Medulla oblongata (tissue), 1 donor: ENCODE data around the gene PRKD1.

Experiments
- DNase-seq: peaks from one replicate; pipeline ENCODE4 v3.0.0-alpha.2; 2015; ENCODE audit errors: extremely low spot score

The PRKD1 gene

DNA sequence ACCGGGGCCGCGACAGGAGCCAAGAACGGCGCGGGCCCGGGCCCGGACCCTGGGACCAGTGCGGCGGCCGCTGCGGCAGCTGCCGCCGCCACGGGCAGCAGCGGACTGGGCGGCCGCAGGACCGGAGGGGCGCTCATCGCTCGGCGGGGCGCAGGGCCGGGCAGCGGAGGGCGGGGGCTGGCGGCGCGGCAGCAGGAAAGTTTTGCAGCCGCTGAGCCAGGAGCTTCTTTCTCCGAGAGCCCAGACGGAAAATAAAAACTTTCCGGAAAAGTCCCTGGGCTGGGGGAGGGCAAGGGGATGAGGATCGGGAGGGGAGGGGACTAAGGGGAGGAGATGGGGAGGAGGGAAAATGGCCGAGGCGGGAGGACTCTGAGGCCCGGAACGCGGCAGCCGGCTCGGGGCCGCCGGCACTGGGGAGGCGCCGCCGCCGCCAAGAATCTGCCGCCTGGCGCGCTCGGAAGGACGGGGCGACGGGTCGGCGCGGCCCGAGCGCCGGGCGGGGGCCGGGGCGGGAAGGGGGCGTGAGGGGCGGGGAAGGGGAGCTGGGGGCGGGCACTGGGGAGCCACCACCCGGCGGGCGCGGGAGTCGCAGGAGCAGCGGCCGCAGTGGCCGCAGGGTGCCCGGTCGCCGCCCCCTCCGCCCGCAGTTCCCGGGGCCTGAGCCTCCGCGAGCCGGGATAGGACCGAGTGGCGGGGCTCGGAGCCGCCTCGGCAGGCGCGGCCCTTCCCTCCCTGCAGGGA lies at the start of gene PRKD1:
Gene PRKD1 (minus strand): TSS at position 472 of the 741 bp plus-strand sequence.
- DNase-seq, result peak; percentile 70

DNA sequence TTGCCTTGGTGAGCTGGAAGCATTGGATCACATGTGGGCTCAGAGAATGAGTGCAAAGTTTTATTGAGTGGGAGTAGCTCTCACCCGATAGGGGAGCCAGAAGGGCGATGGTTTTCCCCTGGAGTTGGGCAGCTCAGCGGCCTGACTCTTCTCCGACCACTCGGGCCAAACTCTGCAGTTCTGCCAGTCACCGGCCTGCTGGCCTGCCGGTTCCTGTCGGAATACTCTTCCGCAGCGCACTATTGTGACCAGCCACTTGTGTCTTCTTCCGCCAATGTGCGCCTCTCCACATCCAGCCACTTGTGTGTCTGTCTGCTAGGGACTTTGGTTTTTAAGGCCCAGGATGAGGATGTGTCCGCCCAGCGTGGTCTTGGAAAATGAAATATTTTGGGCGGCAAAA lies 43.5 kb upstream of the PRKD1 start:
- no peak for DNase-seq

DNA sequence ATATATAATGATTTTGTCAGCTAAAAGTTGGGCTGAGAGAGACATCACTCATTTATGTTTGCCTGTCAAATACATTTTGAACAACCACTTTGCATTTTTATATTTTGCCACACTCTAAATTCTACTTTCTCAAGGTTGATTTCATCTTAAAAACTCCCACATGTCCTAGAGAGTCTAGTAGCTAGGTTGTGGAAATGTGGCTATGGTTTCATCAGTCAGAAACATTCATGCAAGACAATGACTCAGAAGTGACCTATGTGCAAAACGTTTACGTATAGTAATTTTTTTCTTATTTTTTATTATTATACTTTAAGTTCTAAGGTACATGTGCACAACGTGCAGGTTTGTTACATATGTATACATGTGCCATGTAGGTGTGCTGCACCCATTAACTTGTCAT lies 27.4 kb upstream of the PRKD1 start:
- no peak for DNase-seq

DNA sequence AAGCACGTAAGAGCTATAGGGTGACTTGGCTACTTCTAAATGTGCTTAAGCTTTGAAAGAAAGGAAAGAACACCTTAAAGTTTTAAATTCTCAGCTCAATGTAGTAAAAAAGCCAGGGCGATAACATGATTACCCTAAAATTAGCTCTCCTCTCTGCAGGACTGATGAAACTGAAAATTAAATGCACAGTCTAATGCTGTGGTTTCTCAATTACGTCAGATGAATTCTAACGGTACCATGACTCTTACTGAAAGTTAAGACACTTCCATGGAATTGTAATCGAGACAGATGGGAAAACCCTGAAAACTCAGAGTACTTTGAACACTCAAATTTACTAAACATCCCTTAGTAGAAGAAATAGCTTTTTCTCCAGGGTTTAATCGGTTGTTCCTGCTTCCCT lies 25.9 kb upstream of the PRKD1 start:
- DNase-seq, result no peak

DNA sequence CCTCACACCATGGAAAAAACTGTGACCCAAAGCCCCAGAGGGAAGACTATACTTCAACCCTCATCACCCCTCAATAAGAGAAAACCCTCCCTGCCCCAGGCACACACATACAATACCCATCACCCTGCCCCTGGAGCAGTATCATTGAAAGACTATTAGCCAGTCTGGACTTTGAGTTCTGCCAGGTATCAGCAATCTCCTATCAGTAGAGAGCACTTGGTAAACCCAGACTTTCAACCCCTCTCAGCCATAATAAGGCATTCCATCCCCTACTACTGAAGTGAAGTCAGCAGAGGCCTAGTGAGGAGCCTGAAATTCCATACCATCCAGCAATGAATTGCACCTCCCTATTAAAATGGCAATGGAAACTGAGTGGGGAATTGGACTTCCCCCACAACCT lies 16.4 kb upstream of the PRKD1 start:
- DNase-seq, result no peak

DNA sequence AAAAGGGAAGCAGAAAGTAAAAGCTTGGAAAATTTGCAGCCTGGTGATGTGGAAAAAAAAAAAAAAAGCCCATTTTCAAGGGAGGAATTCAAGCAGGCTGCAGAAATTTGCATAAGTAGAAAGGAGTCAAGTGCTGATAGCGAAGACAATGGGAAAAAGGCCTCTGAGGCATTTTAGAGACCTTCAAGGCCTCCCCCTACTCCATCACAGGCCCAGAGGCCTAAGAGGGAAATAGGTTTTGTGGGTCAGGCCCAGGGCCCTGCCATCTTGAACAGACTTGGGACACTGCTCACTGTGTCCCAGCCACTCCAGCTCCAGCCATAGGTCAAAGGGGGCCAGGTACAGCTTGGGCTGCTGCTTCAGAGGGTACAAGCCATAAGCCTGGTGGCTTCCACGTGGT lies 13.8 kb upstream of the PRKD1 start:
- DNase-seq, result no peak

DNA sequence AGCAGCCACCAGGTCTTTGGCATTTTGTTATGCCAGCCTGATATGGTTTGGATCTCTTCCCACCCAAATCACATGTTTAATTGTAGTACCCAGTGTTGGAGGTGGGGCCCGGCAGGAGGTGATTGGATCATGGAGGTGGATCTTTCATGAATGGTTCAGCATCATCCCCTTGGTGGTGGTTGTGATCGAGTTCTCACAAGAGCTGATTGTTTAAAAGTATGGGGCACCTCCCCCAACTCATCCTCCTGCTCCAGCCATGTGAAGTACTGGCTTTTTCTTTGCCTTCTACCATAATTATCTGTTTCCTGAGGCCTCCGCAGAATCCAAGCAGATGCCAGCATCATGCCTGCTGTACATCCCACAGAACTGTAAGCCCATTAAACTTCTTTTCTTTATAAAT lies 12.8 kb upstream of the PRKD1 start:
- DNase-seq, result no peak

DNA sequence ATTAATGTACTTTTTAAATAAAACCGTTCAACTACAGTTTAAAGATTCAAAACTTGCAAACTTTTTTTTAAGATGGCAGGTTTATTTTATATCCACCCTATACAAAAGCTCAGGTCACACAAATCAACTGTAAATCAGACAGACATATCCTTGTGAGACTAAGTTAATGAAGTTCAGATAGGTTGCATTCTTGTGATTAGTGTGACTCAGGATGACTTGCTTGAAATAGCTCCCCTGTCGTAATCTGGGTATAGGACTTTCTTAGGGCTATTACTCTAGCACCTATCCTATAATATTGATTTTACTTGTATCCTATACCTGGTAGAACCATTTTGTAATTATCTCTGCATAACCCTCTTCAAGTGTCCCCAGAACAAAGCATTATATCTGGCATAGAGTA lies 9.5 kb upstream of the PRKD1 start:
- no peak for DNase-seq

DNA sequence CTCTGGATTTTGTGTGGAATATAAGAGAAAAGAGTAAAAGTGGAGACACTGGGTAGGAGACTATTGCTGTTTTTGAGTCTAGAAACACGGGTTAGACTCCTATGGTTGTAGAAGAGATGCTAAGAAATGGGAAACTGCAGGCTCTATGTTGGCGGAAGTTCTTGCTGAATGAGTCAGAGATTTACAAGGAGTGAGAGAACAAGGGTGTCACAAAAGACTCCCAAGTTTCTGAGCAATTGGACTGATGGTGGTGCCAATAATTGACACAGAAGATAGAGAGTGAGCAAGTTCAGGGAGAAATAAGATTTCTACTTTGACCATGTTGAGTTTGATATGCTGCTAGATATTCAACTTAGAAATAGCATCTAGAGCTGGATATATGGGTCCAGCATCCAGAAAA lies 2.6 kb upstream of the PRKD1 start:
- no peak for DNase-seq

DNA sequence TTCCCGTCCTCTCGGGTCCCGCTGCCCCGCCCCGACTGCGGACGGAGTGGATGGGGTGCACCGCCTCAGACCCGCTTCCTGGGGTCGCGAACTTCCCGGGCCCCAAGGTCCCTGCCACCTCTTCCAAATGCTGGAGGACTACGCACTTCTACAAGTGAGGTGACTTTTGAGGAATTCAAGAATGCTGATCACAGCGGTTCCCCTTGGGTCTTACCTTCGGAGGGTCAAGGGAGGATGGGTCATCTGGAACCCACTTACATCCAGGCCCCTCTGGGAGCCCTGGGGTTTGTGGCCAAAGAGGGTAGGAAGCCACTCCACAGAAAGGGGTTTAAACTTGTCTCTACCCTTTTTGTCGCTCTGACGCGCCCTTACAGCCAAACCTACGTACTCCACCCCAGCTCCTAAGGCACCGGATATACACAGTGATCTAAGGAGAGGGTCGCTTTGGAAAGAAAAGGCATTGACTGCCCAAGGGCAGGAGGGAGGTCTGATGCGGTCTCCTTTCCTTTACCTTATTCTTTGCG lies 532 bp upstream of the PRKD1 start:
- DNase-seq, result no peak

DNA sequence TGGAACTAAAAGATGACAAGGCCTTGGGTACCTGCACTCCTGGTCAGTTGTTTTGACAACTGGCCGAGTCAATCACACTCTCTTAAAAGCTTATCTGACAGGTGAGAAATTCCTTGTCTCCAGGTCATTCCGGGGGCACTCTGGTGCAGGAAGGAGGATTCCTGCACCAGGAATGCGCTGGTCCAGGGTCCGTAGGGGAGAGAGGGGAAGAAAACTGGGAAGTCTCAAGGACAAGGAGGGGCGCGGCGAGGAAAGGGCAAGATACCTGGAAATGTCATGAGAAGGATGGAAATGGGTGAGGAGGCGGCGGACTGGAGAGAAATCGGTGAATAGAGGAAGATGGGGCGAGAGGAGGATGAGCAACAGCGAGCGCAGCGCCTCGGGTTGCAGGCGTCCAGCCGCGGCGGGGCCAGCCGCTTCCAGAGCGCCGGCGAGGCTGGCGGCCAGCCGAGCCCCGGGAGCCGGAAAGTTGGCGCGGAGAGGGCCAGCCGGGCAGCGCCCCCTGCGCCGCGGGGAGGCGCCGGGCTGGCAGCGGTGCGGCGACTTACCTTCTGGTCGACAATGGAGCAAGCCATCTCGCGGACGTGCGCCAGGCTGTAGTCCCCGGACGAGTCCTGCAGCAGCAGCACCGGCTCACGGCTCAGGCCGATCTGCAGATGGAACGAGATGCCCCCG lies 809 bp downstream of the PRKD1 start:
- peak; percentile 54 for DNase-seq

DNA sequence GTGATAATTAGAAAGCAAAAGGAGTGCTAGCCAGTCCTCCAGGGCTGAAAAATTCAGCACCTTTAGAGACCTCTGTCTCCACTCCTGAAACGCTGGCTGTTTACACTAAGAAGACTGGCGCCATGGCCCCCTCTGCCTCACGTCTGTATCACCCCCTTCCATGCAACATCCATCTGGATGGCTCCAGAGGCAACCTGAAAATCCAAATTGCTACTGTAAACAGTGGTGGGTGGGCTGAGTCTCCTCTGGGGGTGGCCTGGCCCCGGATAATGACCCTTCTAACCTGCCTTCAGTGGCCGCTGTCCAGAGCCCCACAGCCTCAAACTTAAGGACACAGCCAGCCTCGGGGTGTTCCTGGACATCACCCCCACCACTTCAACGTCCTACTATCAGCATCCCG lies 1.4 kb downstream of the PRKD1 start:
- DNase-seq, result no peak

DNA sequence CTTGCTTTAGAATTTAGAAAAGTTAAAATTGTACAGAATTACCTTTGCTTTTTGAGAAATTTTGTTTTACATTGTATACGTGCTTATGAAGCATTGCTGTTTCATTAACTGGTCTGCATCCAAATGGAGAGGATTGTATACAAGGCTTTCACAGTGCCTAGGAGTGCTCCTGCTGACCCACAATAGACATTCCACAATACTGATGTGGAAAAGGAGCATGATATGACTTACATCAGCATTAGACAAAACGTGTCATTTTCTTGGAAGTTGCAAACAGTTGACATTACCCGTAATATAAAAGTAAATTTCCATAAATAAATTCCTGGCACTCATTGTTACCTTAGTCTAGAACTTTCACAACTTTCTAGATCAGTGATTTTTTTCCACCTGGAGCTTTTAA lies 1.9 kb downstream of the PRKD1 start:
- no peak for DNase-seq

DNA sequence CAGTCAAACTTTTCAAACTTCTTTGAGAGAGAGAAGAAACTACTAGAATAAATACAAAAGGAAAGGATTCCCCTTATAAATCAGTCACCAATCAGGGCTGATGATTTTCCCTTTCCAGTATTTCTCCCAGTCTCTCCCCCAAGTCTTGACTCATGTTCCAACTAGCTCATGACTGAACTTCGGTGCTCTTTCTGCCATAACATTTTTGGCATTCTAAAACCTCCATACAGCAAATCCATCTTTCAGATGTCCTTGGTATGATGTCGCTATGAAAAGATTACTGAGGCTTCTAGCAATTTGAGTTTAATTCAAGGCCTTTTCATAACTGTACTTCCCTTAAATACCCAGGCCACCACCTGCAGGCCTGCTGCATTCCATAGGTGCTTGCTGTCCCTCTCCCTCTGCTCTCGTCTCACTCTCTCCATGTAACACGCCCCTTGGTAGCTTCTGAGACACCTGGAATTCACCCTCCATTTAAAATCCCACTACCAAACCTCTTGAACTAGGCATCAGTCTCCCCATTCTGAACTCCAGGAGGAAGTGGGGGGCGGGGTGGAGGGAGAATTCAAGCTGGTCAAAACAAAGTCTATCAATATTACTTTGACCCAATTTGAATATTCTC lies 2.4 kb downstream of the PRKD1 start:
- no peak for DNase-seq

DNA sequence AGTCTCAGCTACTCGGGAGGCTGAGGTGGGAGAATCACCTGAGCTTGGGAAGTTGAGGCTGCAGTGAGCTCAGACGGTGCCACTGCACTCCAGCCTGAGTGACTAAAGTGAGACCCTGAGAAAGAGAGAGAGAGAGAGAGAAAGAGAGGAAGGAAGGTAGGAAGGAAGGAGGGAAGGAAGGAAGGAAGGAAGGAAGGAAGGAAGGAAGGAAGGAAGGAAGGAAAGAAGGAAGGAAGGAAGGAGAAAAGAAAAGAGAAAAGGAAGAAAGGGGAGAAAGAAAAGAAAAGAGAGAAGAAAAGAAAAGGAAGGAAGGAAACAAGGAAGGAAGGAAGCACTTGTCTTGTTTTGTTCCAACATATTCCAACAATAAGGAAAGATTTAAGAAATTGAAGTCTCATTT lies 7.8 kb downstream of the PRKD1 start:
- DNase-seq, result no peak

DNA sequence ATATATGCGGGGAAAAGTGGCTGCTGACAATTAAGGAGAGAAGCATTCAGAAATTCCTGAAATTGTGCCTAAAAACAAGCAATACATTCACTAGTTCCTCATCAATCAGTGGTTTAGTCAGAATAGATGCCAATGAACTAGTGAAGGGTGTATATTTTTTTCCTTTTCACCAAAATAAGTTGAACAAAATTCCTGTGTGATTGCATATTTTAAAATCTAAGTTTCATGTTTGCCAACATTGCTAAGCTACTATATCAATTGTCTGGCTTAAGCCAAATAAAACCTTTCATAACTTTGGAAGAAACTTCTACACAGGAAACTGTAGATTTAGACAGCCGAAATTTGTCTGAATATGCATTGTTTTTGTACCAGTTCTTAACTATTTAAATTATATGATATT lies 8.7 kb downstream of the PRKD1 start:
- no peak for DNase-seq

DNA sequence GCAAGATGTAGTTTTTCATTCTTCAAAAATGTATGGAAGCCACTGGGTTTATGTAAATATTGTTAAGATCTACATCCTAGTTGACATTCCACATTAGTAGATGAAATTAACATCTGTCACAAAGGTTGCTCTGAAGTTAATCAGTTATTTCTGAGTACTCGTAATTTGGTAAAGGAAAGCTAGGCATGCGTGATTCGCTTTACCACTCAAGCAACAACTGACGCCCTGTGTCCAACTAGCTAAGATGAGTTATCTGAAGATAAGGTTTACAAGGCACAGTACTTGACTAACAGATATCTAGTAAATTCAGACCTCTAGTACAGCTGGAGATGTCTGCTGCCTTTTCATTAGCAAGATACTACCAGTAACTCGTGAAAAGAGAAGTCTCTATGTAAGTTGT lies 14.1 kb downstream of the PRKD1 start:
- DNase-seq, result no peak

DNA sequence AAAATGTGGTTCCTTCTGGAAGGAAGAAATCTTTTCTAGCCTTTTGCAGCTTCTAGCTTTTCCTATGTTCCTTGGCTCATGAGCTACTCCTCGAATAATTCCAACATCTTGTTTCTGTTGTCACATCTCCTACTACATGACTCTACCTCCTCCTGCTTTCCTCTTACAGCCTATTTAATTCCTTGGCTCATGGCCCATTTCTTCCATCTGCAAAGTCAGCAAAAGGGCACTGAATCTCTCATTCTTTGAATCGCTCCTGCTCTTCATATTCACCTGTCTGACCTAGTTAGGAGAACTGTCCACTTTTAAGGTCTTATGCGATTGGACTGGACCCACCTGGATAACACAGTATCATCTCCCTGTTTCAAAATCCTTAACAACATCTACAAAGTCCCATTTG lies 15.8 kb downstream of the PRKD1 start:
- no peak for DNase-seq

DNA sequence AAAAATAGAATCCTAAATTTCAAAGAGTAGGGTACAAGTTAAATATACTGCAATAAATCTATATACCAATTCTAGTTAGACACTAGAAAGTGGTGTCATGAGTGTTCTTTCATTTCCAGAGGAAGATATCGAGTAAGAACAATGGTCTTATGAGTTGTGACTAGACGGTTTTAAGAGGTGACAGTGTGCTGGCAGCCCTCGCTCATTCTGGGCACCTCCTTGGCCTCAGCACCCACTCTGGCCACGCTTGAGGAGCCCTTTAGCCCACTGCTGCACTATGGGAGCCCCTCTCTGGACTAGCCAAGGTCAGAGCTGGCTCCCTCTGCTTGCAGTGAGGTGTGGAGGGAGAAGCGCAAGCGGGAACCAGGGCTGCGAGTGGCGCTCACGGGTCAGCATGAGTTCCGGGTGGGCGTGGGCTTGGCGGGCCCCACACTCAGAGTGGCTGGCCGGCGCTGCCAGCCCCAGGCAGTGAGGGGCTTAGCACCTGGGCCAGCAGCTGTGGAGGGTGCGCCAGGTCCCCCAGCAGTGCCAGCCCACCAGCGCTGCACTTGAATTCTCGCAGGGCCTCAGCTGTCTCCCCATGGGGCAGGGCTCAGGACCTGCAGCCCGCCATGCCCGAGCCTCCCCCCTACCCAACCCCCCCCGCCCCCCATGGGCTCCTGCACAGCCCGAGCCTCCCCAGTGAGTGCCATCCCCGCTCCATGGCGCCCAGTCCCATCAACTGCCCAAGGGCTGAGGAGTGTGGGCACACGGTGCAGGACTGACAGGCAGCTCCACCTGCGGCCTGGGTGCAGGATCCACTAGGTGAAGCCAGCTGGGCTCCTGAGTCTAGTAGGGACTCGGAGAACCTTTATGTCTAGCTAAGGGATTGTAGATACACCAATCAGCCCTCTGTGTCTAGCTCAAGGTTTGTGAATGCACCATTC lies 18.7 kb downstream of the PRKD1 start:
- DNase-seq, result no peak

DNA sequence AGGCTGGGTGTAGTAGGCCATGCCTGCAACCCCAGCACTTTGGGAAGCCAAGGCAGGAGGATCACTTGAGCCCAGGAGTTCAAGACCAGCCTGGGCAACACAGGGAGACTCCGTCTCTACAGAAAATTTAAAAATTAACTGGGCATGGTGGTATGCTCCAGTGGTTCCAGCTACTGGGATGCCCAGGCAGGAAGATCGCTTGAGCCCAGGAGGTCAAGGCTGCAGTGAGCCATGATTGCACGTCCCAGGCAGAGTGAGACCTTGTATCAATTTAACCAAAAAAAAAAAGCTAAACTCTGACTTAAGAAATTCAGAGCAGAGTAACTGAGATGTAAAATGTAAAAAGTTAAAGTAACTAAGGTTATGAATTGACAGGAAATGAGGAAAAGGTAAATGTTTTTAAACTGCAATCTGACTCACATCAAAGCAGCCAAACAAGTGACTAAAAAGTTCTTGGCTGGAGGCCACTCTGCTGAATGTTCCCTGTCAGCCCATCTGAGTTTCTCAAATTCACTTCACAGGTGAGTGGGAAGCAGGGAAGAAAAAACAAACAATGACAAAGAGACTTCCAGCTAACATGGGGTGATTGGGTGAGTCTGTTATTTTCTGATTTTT lies 21.3 kb downstream of the PRKD1 start:
- DNase-seq, result no peak

DNA sequence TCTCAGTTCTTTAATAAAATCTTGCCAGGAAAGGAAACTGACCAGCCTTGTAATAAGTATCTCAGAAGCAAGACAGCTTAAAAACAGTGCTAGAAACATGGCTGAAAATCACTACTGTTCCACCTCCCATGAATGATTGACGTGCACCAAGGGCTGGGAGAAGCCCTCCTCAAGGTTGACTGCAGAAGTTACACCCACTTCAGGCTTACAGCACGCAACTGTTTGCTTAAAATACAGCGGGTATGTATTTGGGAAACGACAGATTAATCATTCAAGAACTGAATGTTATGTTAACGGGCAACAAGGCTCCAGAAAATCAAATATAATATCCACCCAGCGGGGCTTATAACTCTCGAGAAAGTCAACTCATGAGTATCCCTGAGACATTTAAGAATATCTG lies 22.1 kb downstream of the PRKD1 start:
- no peak for DNase-seq
